ENCODE results near the gene KRTAP10-2. TPM values are rescaled to one million over a fixed set of nuclear protein-coding genes. Genes with fewer than 3 reads are reported as not detected.

Gene KRTAP10-2
- total and polyA plus RNA-seq, 2 of the 4 experiments (the other 2 are of a cell fraction): not detected

DNA sequence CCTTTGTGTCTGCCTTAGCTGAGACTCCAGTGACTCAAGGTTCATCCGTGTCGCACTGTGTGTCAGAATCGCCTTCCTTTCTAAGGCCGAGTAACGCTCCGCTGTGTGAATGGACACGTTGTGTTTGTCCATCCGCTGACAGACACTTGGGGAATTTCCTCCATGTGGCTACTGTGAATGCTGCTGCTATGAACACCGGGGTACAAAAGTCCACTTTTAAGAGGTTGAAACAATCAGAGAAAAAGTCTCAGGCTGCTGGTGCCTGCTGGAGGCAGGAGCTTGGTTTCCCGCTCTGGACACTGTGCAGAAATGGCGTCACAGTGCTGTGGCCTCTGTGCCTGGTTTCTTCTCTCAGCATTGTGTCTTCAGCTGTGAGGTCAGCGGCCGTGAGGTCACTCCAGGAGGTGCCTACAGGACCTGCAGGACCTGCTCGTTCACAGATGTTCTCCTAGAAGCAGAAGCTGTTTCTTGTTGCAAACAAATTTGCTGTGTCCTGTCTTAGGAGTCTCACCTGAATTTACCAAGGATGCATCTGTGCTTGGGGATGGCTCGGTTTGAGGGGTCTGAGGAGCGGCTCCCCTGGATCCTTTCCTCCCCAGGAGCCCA lies 45.5 kb downstream of the KRTAP10-2 start:
- H2AK9ac ChIP-seq (replicated peaks; ENCODE audit: low read depth, low read length, poor library complexity): no peak overlapping the region
- dilution Hi-C loops (cut with HindIII; ENCODE audit: low sequenced_read_pairs, unreplicated experiment) (no loop called here), intact Hi-C loops (cut with micrococcal nuclease) (no loop called here), in situ Hi-C loops (cut with MboI; ENCODE audit: low sequenced_read_pairs) (loop anchor here (25.0 kb wide), 1 partner anchor 432 kb away; the partner anchor contains the start of gene SLX9)
- H4K20me1 ChIP-seq (ENCODE audit: insufficient read depth, low read length): no peaks in the 10 kb centered on the region
- BruUV-seq (replicated peaks): no TSS peak
- H3K4me2 ChIP-seq (ENCODE audit: low read depth, low read length): no peak overlapping the region
- no peak overlapping the region for H3K27ac ChIP-seq (ENCODE audit: insufficient read depth, low read length)
- no peak overlapping the region for H3K23ac ChIP-seq (ENCODE audit: low read depth, low read length)
- peaks cover 23% of the 10 kb centered on the region for H3K27me3 ChIP-seq (ENCODE audit: control insufficient read depth, insufficient read depth, low read length)
- DNase-seq: no peak
- H3K4me1 ChIP-seq (ENCODE audit: control insufficient read depth, insufficient read depth, low read length): no peaks in the 10 kb centered on the region
- ATAC-seq (ENCODE audit: low read depth): no peak
- H3K9me1 ChIP-seq (ENCODE audit: insufficient read depth, low read length): no peaks in the 10 kb centered on the region
- ChIA-PET CTCF (no interaction called here), POLR2A (ENCODE audit: unreplicated experiment) (no interaction called here)
- no peak overlapping the region for H3K4me3 ChIP-seq (ENCODE audit: insufficient read depth, low read depth, low read length)
- no peak overlapping the region for H2BK120ac ChIP-seq (ENCODE audit: low read depth, low read length)
- H3K9me3 ChIP-seq (ENCODE audit: control insufficient read depth, insufficient read depth, low read length): no peaks in the 10 kb centered on the region
- 77% methylated on average over 12 of the region's 16 CpGs; no CpG with 5 or more reads in 1 of the 2 experiments for WGBS, 2 experiments (ENCODE audit: extremely low coverage in 2 of 2, insufficient read length in 1 of 2)
- TF ChIP-seq, protein P1, sequence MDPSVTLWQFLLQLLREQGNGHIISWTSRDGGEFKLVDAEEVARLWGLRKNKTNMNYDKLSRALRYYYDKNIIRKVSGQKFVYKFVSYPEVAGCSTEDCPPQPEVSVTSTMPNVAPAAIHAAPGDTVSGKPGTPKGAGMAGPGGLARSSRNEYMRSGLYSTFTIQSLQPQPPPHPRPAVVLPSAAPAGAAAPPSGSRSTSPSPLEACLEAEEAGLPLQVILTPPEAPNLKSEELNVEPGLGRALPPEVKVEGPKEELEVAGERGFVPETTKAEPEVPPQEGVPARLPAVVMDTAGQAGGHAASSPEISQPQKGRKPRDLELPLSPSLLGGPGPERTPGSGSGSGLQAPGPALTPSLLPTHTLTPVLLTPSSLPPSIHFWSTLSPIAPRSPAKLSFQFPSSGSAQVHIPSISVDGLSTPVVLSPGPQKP (IDR thresholded peaks at IDR 0.05; ENCODE audit: borderline replicate concordance, low read depth, low read length): no peak
- TF ChIP-seq NFE2L2 (IDR thresholded peaks at IDR 0.05; ENCODE audit: low read depth, low read length) (no peak), MAZ (IDR thresholded peaks at IDR 0.05; ENCODE audit: borderline replicate concordance, low read depth, low read length) (no peak), POLR2A (IDR thresholded peaks at IDR 0.05; ENCODE audit: low read depth, low read length) (no peak), BHLHE40 (IDR thresholded peaks at IDR 0.05; ENCODE audit: low read depth, low read length) (no peak), RCOR1 (IDR thresholded peaks at IDR 0.05; ENCODE audit: insufficient replicate concordance, low read length) (no peak)
- TF ChIP-seq, protein P2, sequence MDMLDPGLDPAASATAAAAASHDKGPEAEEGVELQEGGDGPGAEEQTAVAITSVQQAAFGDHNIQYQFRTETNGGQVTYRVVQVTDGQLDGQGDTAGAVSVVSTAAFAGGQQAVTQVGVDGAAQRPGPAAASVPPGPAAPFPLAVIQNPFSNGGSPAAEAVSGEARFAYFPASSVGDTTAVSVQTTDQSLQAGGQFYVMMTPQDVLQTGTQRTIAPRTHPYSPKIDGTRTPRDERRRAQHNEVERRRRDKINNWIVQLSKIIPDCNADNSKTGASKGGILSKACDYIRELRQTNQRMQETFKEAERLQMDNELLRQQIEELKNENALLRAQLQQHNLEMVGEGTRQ (IDR thresholded peaks at IDR 0.05; ENCODE audit: low read depth, low read length): no peak
- TF ChIP-seq, protein P3, sequence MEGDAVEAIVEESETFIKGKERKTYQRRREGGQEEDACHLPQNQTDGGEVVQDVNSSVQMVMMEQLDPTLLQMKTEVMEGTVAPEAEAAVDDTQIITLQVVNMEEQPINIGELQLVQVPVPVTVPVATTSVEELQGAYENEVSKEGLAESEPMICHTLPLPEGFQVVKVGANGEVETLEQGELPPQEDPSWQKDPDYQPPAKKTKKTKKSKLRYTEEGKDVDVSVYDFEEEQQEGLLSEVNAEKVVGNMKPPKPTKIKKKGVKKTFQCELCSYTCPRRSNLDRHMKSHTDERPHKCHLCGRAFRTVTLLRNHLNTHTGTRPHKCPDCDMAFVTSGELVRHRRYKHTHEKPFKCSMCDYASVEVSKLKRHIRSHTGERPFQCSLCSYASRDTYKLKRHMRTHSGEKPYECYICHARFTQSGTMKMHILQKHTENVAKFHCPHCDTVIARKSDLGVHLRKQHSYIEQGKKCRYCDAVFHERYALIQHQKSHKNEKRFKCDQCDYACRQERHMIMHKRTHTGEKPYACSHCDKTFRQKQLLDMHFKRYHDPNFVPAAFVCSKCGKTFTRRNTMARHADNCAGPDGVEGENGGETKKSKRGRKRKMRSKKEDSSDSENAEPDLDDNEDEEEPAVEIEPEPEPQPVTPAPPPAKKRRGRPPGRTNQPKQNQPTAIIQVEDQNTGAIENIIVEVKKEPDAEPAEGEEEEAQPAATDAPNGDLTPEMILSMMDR (conservative IDR thresholded peaks at IDR 0.05; ENCODE audit: low read depth, low read length): no peak
- no peak overlapping the region for H2BK5ac ChIP-seq (ENCODE audit: low read depth, low read length, poor library complexity, severe bottlenecking)
- no peak overlapping the region for H3K9ac ChIP-seq (ENCODE audit: low read depth, low read length)
- no peak overlapping the region for H3K14ac ChIP-seq (replicated peaks; ENCODE audit: low read depth, low read length)
- H4K8ac ChIP-seq (ENCODE audit: low read depth in 2 of 2, low read length in 2 of 2): no peak overlapping the region
- no peak overlapping the region for H2BK15ac ChIP-seq (ENCODE audit: low read depth, low read length)
- no peak overlapping the region for H2BK20ac ChIP-seq (ENCODE audit: low read depth, low read length)
- H2AFZ ChIP-seq (replicated peaks; ENCODE audit: low read length, poor library complexity): no peak overlapping the region
- no peak overlapping the region for H3K4ac ChIP-seq (ENCODE audit: low read depth, low read length)
- no peak overlapping the region for H2AK5ac ChIP-seq (ENCODE audit: low read depth, low read length)
- no peaks in the 10 kb centered on the region for H3K79me1 ChIP-seq (ENCODE audit: low read depth in 1 of 2, low read length in 2 of 2)
- H4K91ac ChIP-seq (ENCODE audit: insufficient read depth, low read depth, low read length): no peak overlapping the region
- H3K18ac ChIP-seq (ENCODE audit: low read depth, low read length): no peak overlapping the region
- H3K36me3 ChIP-seq (ENCODE audit: control insufficient read depth, insufficient read depth, low read length): no peaks in the 10 kb centered on the region
- H4K5ac ChIP-seq (ENCODE audit: low read depth, low read length): no peak overlapping the region
- no peak overlapping the region for H3K56ac ChIP-seq (ENCODE audit: extremely low read depth, insufficient read depth, low read length)

All from IMR-90 (cell line).